HL-60 (cell line): ENCODE measurements around the gene TNFSF15.

Experiments
- DNase-seq, 2 experiments: peaks; one replicate each; pipeline ENCODE4 v3.0.0-alpha.2; 2010 to 2020; ENCODE audit warnings: low read depth in 1 of 2, low spot score in 1 of 2
- H3K27ac ChIP-seq: fragments of 250-450 bp; sonication (Bioruptor Pico); replicated peaks from 2 replicates; pipeline ENCODE4 v1.5.1; 2020; ENCODE audit warnings: mild to moderate bottlenecking, moderate library complexity
- H3K27me3 ChIP-seq: fragments of 250-450 bp; sonication (Bioruptor Pico); 2 replicates; pipeline ENCODE4 v1.5.1; 2021; ENCODE audit warnings: mild to moderate bottlenecking, moderate library complexity; ENCODE audit not compliant: insufficient read depth, poor library complexity, severe bottlenecking
- H3K4me3 ChIP-seq: replicated peaks from 2 replicates; pipeline ENCODE4 v1.5.1; 2011; ENCODE audit warnings: mild to moderate bottlenecking, control low read depth, low read length; ENCODE audit not compliant: insufficient read depth
- CTCF ChIP-seq: IDR thresholded peaks from one replicate; pipeline ENCODE4 v1.5.1; 2011; ENCODE audit warnings: low read length, control low read depth, inconsistent platforms; ENCODE audit not compliant: insufficient read depth
- GABPA ChIP-seq: IDR thresholded peaks from 2 replicates; pipeline ENCODE4 v1.6.1; 2012; ENCODE audit warnings: low read depth
- POLR2AphosphoS5 ChIP-seq: IDR thresholded peaks from 2 replicates; pipeline ENCODE4 v1.6.1; 2012; ENCODE audit warnings: low read depth
- REST ChIP-seq: IDR thresholded peaks from 2 replicates; pipeline ENCODE4 v1.6.1; 2012; ENCODE audit warnings: low read depth; ENCODE audit not compliant: insufficient replicate concordance
- SPI1 ChIP-seq: IDR thresholded peaks from 2 replicates; pipeline ENCODE4 v1.6.1; 2012; ENCODE audit warnings: low read depth, mild to moderate bottlenecking, borderline replicate concordance

The TNFSF15 gene

GRCh38 chr9:114826431-114826830 is 20.6 kb upstream of the TNFSF15 start:
- Histone ChIP-seq H3K27ac (no peak overlapping the region), H3K27me3 (no peaks in the 10 kb centered on the region), H3K4me3 (no peak overlapping the region)
- TF ChIP-seq CTCF (no peak), POLR2AphosphoS5 (no peak), SPI1 (no peak), GABPA (no peak)
- no peak for DNase-seq

- H3K27me3 ChIP-seq: no peaks in the 10 kb centered on the region
- no peak for DNase-seq
- TF ChIP-seq REST: no peak
- no peak for TF ChIP-seq CTCF
- no peak overlapping the region for H3K27ac ChIP-seq
- H3K4me3 ChIP-seq: no peak overlapping the region
Observed at GRCh38 chr9:114825126-114825795, 19.4 kb upstream of the TNFSF15 start.

GRCh38 chr9:114824110-114824509 is 18.3 kb upstream of the TNFSF15 start:
- Histone ChIP-seq H3K27ac (no peak overlapping the region), H3K27me3 (no peaks in the 10 kb centered on the region), H3K4me3 (no peak overlapping the region)
- no peak for DNase-seq
- TF ChIP-seq SPI1: no peak

- TF ChIP-seq GABPA (no peak), CTCF (no peak), POLR2AphosphoS5 (no peak), REST (no peak), SPI1 (no peak)
- no peaks in the 10 kb centered on the region for H3K27me3 ChIP-seq
- no peak overlapping the region for H3K27ac ChIP-seq
- H3K4me3 ChIP-seq: no peak overlapping the region
- no peak for DNase-seq
Observed at GRCh38 chr9:114823441-114823840, 17.6 kb upstream of the TNFSF15 start.
